ENCODE measurements around the gene C6orf118. TPM values are rescaled to one million over a fixed set of nuclear protein-coding genes. Genes with fewer than 3 reads are reported as not detected.

The C6orf118 gene
- total and polyA plus RNA-seq, 12 donors = not detected

DNA sequence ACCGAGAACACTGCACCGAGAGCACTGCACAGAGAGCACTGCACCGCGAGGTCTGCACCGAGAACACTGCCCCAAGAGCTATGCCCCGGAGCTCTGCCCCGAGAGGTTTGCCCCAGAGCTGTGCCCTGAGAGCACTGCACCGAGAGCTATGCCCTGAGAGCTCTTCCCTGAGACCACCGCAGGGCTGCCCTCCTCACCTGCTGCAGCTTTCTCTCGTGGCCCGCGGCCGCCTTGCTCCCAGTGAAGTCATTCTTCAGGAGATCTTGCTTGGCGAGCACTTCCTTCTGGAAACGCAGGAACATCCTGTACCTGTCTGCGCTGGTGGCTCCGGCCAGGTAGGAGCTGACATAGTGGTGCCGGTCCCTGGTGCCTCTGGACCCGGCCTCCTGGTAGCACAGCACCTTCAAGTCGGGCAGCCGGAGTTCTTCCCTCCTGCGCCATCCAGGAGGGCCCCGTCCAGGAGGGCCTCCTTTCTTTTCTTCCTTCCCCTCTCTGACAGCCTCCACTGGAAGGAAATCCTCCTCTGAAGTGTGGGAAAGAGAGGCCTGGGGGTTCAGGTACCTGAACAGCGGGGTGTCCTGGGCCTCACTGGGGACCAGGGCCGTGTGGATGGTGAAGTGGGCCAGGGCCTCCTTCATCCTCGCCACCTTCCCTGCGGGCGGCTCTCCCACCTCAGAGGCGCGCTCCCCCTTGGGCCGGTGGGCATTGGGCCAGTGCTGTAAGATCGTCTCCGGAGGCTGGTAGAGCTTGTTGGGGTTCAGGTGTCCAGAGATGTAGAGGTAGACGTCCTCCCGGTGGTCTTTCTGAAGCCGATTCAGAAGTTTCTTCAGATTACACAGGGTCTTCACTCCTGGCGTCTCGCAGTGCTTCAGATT lies 7.8 kb downstream of the C6orf118 start:
- Histone ChIP-seq H3K4me3 (no peak overlapping the region), H3K9me3 (replicated peaks in 1 of 3) (no peaks in the 10 kb centered on the region), H3K27me3 (no peaks in the 10 kb centered on the region), H3K4me1 (replicated peaks in 1 of 2) (no peaks in the 10 kb centered on the region), H3K36me3 (replicated peaks in 1 of 2) (no peaks in the 10 kb centered on the region), H3K27ac (no peak overlapping the region)
- TF ChIP-seq POLR2A (IDR thresholded peaks at IDR 0.05) = no peak
- TF ChIP-seq, protein P1, sequence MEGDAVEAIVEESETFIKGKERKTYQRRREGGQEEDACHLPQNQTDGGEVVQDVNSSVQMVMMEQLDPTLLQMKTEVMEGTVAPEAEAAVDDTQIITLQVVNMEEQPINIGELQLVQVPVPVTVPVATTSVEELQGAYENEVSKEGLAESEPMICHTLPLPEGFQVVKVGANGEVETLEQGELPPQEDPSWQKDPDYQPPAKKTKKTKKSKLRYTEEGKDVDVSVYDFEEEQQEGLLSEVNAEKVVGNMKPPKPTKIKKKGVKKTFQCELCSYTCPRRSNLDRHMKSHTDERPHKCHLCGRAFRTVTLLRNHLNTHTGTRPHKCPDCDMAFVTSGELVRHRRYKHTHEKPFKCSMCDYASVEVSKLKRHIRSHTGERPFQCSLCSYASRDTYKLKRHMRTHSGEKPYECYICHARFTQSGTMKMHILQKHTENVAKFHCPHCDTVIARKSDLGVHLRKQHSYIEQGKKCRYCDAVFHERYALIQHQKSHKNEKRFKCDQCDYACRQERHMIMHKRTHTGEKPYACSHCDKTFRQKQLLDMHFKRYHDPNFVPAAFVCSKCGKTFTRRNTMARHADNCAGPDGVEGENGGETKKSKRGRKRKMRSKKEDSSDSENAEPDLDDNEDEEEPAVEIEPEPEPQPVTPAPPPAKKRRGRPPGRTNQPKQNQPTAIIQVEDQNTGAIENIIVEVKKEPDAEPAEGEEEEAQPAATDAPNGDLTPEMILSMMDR (IDR thresholded peaks at IDR 0.05) = no peak
- intact Hi-C loops (cut with DNase I) = no loop called here
- 91 to 96% (median 92%) methylated on average over 16 to 38 of the region's 38 CpGs for WGBS, 4 donors
- DNase-seq = no peak

DNA sequence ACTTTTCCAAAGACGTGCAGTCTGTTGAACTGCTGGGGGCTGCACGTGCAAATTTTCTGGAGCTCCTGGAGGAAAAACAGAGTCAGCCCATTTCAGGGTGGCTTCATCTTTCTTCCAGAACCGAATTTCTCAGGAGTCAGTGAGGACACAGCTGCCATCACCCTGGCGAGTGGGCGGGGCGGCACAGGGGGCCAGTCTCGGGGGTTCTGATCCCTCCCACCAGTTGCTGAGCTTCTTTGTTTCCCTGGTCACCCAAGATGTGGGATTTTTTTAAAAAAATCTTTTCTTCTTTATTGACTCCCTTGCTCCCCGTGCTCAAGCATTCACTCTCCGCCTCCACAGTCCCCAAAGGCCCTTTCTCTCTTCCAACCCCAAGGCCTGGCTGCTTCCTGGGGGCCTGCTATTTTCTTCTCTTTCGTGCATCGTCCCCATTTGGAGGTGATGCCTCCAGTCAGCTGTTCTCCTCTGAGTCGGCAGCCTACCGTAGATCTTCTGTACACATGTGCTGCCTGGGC lies 8.9 kb downstream of the C6orf118 start:
- no peak for DNase-seq
- Histone ChIP-seq H3K27me3 (no peaks in the 10 kb centered on the region), H3K4me1 (replicated peaks in 1 of 2) (no peaks in the 10 kb centered on the region), H3K4me3 (no peak overlapping the region), H3K9me3 (replicated peaks in 1 of 3) (no peaks in the 10 kb centered on the region), H3K27ac (no peak overlapping the region), H3K36me3 (replicated peaks in 1 of 2) (no peaks in the 10 kb centered on the region)
- 71 to 74% (median 72%) methylated on average over 13 of the region's 13 CpGs for WGBS, 4 donors
- intact Hi-C loops (cut with DNase I) = no loop called here
- TF ChIP-seq, protein P1 (IDR thresholded peaks at IDR 0.05) = no peak
- no peak for TF ChIP-seq POLR2A (IDR thresholded peaks at IDR 0.05)

DNA sequence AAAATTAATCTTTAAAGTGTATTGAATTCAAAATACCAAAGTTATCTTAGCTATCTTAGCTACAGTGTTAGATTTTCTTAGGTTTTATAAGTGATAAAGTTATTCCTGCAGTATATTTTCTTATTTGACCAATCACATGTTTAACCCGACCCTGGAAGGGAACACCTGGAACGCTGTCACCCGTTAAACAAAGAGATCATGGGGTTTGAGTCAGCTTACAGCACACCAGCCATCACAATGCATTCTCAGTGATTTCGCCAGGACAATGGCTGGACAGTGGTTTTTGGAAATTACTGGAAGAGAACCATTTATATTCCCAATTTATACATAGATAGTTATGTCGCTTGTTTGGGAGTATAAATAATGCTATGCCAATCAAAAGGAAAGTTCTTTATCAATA lies 10.5 kb downstream of the C6orf118 start:
- no peaks in the 10 kb centered on the region for H3K9me3 ChIP-seq (replicated peaks in 1 of 3)
- intact Hi-C loops (cut with DNase I) = no loop called here
- no peak for DNase-seq
- no peaks in the 10 kb centered on the region for H3K36me3 ChIP-seq (replicated peaks in 1 of 2)
- no peaks in the 10 kb centered on the region for H3K27me3 ChIP-seq
- TF ChIP-seq, protein P1 (IDR thresholded peaks at IDR 0.05) = no peak
- TF ChIP-seq POLR2A (IDR thresholded peaks at IDR 0.05) = no peak
- H3K4me3 ChIP-seq = no peak overlapping the region
- 69 to 80% (median 76%) methylated on average over 5 of the region's 5 CpGs for WGBS, 4 donors
- H3K4me1 ChIP-seq (replicated peaks in 1 of 2) = no peaks in the 10 kb centered on the region
- H3K27ac ChIP-seq = no peak overlapping the region

- Histone ChIP-seq H3K9me3 (replicated peaks in 1 of 3) (no peaks in the 10 kb centered on the region), H3K4me1 (replicated peaks in 1 of 2) (no peaks in the 10 kb centered on the region), H3K27me3 (no peaks in the 10 kb centered on the region), H3K4me3 (no peak overlapping the region), H3K36me3 (replicated peaks in 1 of 2) (no peaks in the 10 kb centered on the region), H3K27ac (no peak overlapping the region)
- TF ChIP-seq POLR2A (IDR thresholded peaks at IDR 0.05) = no peak
- TF ChIP-seq, protein P1 (IDR thresholded peaks at IDR 0.05) = no peak
- WGBS, 4 donors = 77 to 84% (median 79%) methylated on average over 6 of the region's 6 CpGs
- DNase-seq = no peak
- intact Hi-C loops (cut with DNase I) = no loop called here
These were observed 11.0 kb downstream of the C6orf118 start for GRCh38 chr6:165298402-165298801.
